Calu3 (cell line): ENCODE results near the gene MMP13. TPM values are rescaled to one million over a fixed set of nuclear protein-coding genes. Genes with fewer than 3 reads are reported as not detected.

Experiments used
- BruUV-seq: library from RNA; stranded (reverse); fragments of 400-500 nt; replicated peaks from 2 replicates; lab custom pipeline; 2021; lab: Mats Ljungman, UMichigan
- CTCF ChIA-PET: fragments of 300-600 bp; sonication (Branson Sonifier 250); formaldehyde crosslinking; loops from one replicate; lab custom pipeline; 2022; ENCODE audit warnings: antibody characterized with exemption; lab: Charles Lee
- DNase-seq: peaks from one replicate; pipeline ENCODE4 v3.0.0; 2022
- H3K27ac Mint-ChIP-seq: one replicate; pipeline ENCODE4 v1.8.0; 2022; ENCODE audit warnings: mixed read lengths; ENCODE audit not compliant: unreplicated experiment
- H3K27me3 Mint-ChIP-seq: one replicate; pipeline ENCODE4 v1.8.0; 2022; ENCODE audit warnings: mixed read lengths; ENCODE audit not compliant: unreplicated experiment
- H3K36me3 Mint-ChIP-seq: one replicate; pipeline ENCODE4 v1.8.0; 2022; ENCODE audit warnings: mild to moderate bottlenecking, moderate library complexity, mixed read lengths; ENCODE audit not compliant: insufficient read depth, unreplicated experiment
- H3K4me1 Mint-ChIP-seq: one replicate; pipeline ENCODE4 v1.8.0; 2022; ENCODE audit warnings: mild to moderate bottlenecking, low read depth, mixed read lengths; ENCODE audit not compliant: unreplicated experiment
- H3K4me3 Mint-ChIP-seq: one replicate; pipeline ENCODE4 v1.8.0; 2022; ENCODE audit warnings: mild to moderate bottlenecking, low read depth, moderate library complexity, mixed read lengths; ENCODE audit not compliant: unreplicated experiment
- H3K9me3 Mint-ChIP-seq: one replicate; pipeline ENCODE4 v1.8.0; 2022; ENCODE audit warnings: low read depth, mixed read lengths; ENCODE audit not compliant: unreplicated experiment
- intact Hi-C: fragments of 100-400 bp; cut with micrococcal nuclease; formaldehyde crosslinking; loops from one replicate; pipeline ENCODE4 v1.10.0; 2022; ENCODE audit not compliant: unreplicated experiment
- total RNA-seq: library from RNA; stranded (reverse); gene quantifications from 2 replicates; pipeline ENCODE4 v1.2.3, GENCODE V29; 2022
- TF ChIP-seq, protein P1 (sequence below): fragments of 200-600 bp; IDR thresholded peaks from one replicate; pipeline ENCODE4 v1.8.0; 2022; ENCODE audit warnings: antibody characterized with exemption; ENCODE audit not compliant: unreplicated experiment

Gene MMP13
- total RNA-seq, 1 experiment from 2014 or later, result not detected

- BruUV-seq, result no TSS peak
- TF ChIP-seq, protein P1, sequence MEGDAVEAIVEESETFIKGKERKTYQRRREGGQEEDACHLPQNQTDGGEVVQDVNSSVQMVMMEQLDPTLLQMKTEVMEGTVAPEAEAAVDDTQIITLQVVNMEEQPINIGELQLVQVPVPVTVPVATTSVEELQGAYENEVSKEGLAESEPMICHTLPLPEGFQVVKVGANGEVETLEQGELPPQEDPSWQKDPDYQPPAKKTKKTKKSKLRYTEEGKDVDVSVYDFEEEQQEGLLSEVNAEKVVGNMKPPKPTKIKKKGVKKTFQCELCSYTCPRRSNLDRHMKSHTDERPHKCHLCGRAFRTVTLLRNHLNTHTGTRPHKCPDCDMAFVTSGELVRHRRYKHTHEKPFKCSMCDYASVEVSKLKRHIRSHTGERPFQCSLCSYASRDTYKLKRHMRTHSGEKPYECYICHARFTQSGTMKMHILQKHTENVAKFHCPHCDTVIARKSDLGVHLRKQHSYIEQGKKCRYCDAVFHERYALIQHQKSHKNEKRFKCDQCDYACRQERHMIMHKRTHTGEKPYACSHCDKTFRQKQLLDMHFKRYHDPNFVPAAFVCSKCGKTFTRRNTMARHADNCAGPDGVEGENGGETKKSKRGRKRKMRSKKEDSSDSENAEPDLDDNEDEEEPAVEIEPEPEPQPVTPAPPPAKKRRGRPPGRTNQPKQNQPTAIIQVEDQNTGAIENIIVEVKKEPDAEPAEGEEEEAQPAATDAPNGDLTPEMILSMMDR, result no peak
- no peak overlapping the region for H3K4me3 Mint-ChIP-seq
- H3K9me3 Mint-ChIP-seq, result no peaks in the 10 kb centered on the region
- CTCF ChIA-PET, result no interaction called here
- intact Hi-C loops, result no loop called here
- peaks cover 2% of the 10 kb centered on the region for H3K36me3 Mint-ChIP-seq
- no peak for DNase-seq
- H3K27ac Mint-ChIP-seq, result no peak overlapping the region
- peaks cover 46% of the 10 kb centered on the region for H3K27me3 Mint-ChIP-seq
- no peaks in the 10 kb centered on the region for H3K4me1 Mint-ChIP-seq
These were observed 30.6 kb downstream of the MMP13 start for GRCh38 chr11:102924851-102925380.

DNA sequence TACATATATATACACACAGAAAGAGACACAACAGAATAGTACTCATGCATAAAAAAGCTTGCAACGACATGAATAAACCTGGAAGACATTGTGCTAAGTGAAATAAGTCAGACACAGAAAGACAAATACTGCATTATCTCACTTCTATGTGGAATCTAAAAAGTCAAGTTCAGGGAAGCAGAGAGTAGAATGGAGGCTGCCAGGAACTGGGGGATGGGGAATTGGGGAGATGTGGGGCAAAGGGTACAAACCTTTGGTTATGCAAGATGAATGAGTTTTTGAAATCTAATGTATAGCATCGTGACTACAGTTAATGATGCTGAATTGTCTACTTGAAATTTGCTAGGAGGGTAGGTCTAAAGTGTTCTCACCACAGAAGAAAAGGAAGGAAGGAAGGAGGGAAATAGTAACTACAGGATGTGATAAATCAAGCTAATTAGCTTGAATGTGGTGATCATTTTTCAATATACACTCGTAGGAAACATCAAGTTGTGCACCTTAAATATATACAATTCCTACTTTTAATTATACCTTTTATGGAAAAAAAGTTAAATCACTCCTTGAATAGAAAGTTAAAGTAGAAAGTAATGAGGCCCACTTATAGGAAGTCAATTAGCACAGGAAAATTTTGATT, 33.8 kb downstream of the MMP13 start:
- H3K27me3 Mint-ChIP-seq, result peaks cover 64% of the 10 kb centered on the region
- TF ChIP-seq, protein P1, result no peak
- no TSS peak for BruUV-seq

DNA sequence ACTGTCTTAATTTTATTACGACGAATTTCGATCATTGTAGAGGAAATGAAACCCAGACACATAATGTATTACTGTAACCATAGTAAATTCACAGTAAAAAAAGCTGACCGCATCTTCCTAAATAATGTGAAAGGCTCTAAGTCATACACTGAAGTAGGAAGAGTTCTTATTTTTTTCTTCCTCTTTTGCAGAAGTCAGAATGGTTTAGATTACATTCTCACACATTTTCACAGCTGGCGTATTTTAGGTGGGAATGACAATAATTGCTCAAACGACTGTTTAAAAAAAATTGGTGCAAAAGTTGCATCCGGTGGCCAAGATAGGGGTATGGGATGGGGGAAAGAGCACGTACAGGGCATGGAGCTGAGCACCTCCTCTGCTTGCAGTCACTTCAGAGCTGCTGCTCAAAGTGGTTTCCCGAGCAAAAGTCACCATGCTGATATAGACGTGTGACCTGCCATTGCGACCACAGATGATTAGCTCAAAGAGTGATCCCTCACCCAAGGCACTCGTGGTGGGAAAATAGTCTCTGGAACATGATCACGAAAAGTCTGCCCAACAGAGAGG, 35.3 kb downstream of the MMP13 start:
- H3K27ac Mint-ChIP-seq, result no peak overlapping the region
- H3K9me3 Mint-ChIP-seq, result no peaks in the 10 kb centered on the region
- TF ChIP-seq, protein P1, result no peak
- BruUV-seq, result no TSS peak
- H3K4me3 Mint-ChIP-seq, result no peak overlapping the region
- peaks cover 72% of the 10 kb centered on the region for H3K27me3 Mint-ChIP-seq
- CTCF ChIA-PET, result interaction anchor here (1.2 kb wide), 1 partner anchor 10 kb away, joined by 3 read pairs; no protein-coding TSS in a partner anchor
- no peaks in the 10 kb centered on the region for H3K36me3 Mint-ChIP-seq
- no peak for DNase-seq
- intact Hi-C loops, result no loop called here
- H3K4me1 Mint-ChIP-seq, result no peaks in the 10 kb centered on the region

More for the DNA sequence above, 33.8 kb downstream of the MMP13 start:
- no peaks in the 10 kb centered on the region for H3K4me1 Mint-ChIP-seq
- no peaks in the 10 kb centered on the region for H3K36me3 Mint-ChIP-seq
- no peak overlapping the region for H3K27ac Mint-ChIP-seq
- intact Hi-C loops, result no loop called here
- no peak overlapping the region for H3K4me3 Mint-ChIP-seq
- CTCF ChIA-PET, result no interaction called here
- DNase-seq, result no peak
- H3K9me3 Mint-ChIP-seq, result no peaks in the 10 kb centered on the region

- Mint-ChIP-seq H3K27ac (no peak overlapping the region), H3K9me3 (no peaks in the 10 kb centered on the region), H3K4me3 (no peak overlapping the region), H3K36me3 (no peaks in the 10 kb centered on the region), H3K4me1 (no peaks in the 10 kb centered on the region), H3K27me3 (peaks cover 34% of the 10 kb centered on the region)
- no peak for DNase-seq
- TF ChIP-seq, protein P1, result no peak
- CTCF ChIA-PET, result interaction anchor here (1.3 to 1.5 kb wide), 3 partner anchors 15 to 84 kb away, joined by 8 to 14 read pairs (median 11); no protein-coding TSS in a partner anchor
- BruUV-seq, result no TSS peak
- intact Hi-C loops, result loop anchor here (2.0 kb wide), 2 partner anchors 84 to 140 kb away; no protein-coding TSS in a partner anchor
These were observed 40.5 kb downstream of the MMP13 start for GRCh38 chr11:102915044-102915375.
